Fibroblast of pulmonary artery (primary cell): ENCODE data around the gene ADAM8.

ENCODE experiments used
- DNase-seq: peaks from one replicate; pipeline ENCODE4 v3.0.0-alpha.2; 2010; ENCODE audit warnings: low read depth
- H3K4me3 ChIP-seq: replicated peaks from 2 replicates; pipeline ENCODE4 v1.5.1; 2011; ENCODE audit warnings: low read depth, mild to moderate bottlenecking, control low read depth, low read length, moderate library complexity
- TF ChIP-seq, protein P1 (sequence below): IDR thresholded peaks from 2 replicates; pipeline ENCODE4 v1.5.1; 2011; ENCODE audit warnings: mild to moderate bottlenecking, control low read depth, low read length, inconsistent platforms; ENCODE audit errors: missing control alignments

The ADAM8 gene

DNA sequence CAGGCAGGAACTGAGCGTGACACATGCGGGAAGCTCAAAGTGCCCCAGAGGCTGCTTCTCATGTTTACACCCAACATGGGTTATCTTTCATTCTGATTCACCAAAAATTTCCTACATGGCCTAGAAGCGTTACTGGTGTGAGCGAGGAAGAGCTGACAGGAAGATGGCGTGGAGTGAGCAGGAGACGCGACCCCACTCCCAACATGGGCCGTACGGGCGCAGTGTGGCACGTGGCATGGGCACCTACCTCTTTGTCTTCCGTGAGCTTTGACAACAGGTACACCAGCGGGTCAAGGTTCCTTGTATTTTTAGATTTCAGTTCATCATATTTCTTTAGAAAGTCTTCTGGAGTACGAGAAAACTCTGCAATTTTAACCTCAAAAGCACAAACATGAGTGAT lies 23.1 kb upstream of the ADAM8 start:
- TF ChIP-seq, protein P1, sequence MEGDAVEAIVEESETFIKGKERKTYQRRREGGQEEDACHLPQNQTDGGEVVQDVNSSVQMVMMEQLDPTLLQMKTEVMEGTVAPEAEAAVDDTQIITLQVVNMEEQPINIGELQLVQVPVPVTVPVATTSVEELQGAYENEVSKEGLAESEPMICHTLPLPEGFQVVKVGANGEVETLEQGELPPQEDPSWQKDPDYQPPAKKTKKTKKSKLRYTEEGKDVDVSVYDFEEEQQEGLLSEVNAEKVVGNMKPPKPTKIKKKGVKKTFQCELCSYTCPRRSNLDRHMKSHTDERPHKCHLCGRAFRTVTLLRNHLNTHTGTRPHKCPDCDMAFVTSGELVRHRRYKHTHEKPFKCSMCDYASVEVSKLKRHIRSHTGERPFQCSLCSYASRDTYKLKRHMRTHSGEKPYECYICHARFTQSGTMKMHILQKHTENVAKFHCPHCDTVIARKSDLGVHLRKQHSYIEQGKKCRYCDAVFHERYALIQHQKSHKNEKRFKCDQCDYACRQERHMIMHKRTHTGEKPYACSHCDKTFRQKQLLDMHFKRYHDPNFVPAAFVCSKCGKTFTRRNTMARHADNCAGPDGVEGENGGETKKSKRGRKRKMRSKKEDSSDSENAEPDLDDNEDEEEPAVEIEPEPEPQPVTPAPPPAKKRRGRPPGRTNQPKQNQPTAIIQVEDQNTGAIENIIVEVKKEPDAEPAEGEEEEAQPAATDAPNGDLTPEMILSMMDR = no peak
- no peak for DNase-seq
- no peak overlapping the region for H3K4me3 ChIP-seq

- H3K4me3 ChIP-seq = no peak overlapping the region
- DNase-seq = no peak
- TF ChIP-seq, protein P1 = no peak
Observed at GRCh38 chr10:133299224-133299623, 22.6 kb upstream of the ADAM8 start.

DNA sequence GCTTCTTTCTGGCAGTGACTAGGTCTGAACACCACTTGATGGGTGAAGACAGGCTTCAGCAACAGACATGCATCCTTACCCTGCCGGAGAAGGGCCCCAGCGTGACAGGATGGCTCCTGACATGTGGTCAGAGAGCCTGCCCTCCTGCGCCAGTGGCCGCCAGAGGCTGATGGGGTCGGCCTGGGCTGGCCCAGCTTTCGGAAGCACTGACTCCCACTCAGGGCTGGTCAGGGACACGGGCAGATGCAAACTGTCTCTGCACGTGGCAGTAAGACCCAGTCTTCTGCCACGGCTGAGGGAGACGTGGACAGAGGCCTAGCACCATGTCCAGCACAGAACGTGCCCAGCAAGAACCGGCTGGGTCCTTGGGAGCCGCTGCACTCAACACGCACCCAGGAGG lies 21.8 kb upstream of the ADAM8 start:
- no peak for DNase-seq
- TF ChIP-seq, protein P1 = no peak
- H3K4me3 ChIP-seq = no peak overlapping the region

- H3K4me3 ChIP-seq = no peak overlapping the region
- TF ChIP-seq, protein P1 = no peak
- no peak for DNase-seq
Observed at GRCh38 chr10:133297504-133297903, 20.8 kb upstream of the ADAM8 start.

DNA sequence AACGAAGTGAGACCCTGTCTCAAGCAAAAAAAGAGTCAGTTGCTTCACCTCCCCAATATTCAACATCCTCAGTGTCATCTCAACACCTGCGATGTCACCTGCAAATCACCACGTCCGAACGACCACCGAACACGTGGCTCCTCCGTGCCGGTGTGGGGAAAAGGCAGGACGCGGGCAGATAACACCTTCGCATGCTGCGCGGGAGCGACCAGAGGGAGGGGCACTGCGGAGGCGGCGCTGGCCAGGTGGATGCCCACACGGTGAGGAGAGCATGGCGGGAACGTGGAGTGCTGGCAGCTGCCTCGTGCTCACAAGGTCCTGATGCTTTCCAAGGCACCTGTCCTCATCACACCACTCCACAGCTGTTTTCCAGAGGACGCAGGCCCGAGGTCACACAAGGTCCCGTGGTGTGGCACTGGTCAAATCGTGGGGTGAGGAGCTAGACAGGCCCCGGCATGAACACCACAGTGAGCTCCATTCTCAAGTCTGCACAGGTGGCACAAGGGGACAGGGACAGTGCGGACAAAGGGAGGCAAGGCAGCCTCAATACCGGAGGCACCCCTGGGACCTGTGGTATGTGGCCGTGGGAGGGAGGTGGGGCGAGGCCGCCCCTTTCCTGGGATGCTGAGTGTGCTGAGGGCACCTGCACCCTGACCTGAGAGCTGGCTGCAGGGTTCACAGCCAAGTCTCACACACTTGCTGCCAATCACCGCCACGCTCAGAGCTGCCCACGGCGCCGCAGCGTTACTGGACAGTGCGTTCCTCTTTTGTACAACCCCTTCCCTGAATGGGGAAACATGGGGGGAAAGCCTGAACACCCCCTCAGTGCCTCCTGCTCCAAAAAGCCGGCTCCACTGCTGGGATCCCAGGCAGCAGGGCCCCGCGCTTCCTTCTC lies 19.0 kb upstream of the ADAM8 start:
- DNase-seq = no peak
- TF ChIP-seq, protein P1 = no peak
- no peak overlapping the region for H3K4me3 ChIP-seq

DNA sequence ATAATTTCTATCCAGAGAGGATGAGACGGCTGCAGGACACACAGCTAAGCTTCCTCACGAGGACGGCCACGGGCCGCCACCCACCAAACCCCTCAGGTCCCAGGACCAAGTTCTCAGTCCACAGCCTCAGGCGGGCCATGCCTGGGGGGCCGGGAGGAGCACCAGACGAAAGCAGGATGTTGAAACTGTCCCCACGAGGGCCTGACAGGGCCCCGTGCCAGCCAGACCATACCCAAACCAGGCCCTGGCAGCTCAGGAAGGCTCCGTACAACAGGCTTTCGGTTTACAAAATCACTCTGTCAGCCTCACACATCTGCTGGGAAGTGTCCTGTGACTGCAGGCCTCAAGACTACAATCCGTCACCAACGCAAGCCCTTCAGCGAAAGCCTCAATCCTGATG lies 17.5 kb upstream of the ADAM8 start:
- TF ChIP-seq, protein P1 = no peak
- no peak for DNase-seq
- no peak overlapping the region for H3K4me3 ChIP-seq

- TF ChIP-seq, protein P1 = no peak
- no peak for DNase-seq
- no peak overlapping the region for H3K4me3 ChIP-seq
Observed at GRCh38 chr10:133293810-133294119, 17.1 kb upstream of the ADAM8 start.
